Gastroesophageal sphincter (tissue), 4 donors: Measurements from ENCODE around the gene DOCK4. TPM values are rescaled to one million over a fixed set of nuclear protein-coding genes. Genes with fewer than 3 reads are reported as not detected.

Source experiments
- ATAC-seq: fragments of 150-250 bp; one replicate; pipeline ENCODE4 v1.9.1; 2016; ENCODE audit warnings: mild to moderate bottlenecking, moderate library complexity
- H3K27ac ChIP-seq, 4 donors: fragments of 200-600 bp; sonication (generic) in 3 of 4; 1 replicate in 3 of 4; 2 replicates in 1 of 4; pipeline ENCODE4 v1.5.1; 2016 to 2019
- H3K27me3 ChIP-seq: fragments of 200-600 bp; sonication (generic); one replicate; pipeline ENCODE4 v1.5.1; 2019
- H3K36me3 ChIP-seq, 2 donors: fragments of 200-600 bp; sonication (generic); one replicate each; pipeline ENCODE4 v1.5.1; 2019; ENCODE audit warnings: control low read depth in 1 of 2
- H3K4me1 ChIP-seq, 3 donors: fragments of 200-600 bp; sonication (generic); 1 replicate in 2 of 3; 2 replicates in 1 of 3; pipeline ENCODE4 v1.5.1; 2016 to 2019; ENCODE audit warnings: control low read depth in 2 of 3
- H3K4me3 ChIP-seq, 2 donors: fragments of 200-600 bp; sonication (generic); one replicate each; pipeline ENCODE4 v1.5.1; 2019; ENCODE audit warnings: mild to moderate bottlenecking in 1 of 2, moderate library complexity in 1 of 2
- H3K9me3 ChIP-seq, 3 donors: fragments of 200-600 bp; sonication (generic); one replicate each; pipeline ENCODE4 v1.5.1; 2017 to 2019; ENCODE audit warnings: control low read depth in 2 of 3
- CTCF ChIP-seq, 4 experiments: fragments of 200-600 bp in 2 of 4; fragments of 450-650 bp in 2 of 4; sonication (generic) in 1 of 4; IDR thresholded peaks; one replicate each; pipeline ENCODE4 v1.5.1; 2017 to 2019; ENCODE audit warnings: antibody characterized with exemption in 4 of 4, mild to moderate bottlenecking in 2 of 4, moderate library complexity in 2 of 4
- EP300 ChIP-seq: sonication (generic); formaldehyde crosslinking; IDR thresholded peaks from one replicate; pipeline ENCODE4 v1.6.1; 2017; ENCODE audit warnings: antibody characterized with exemption, mild to moderate bottlenecking
- POLR2A ChIP-seq, 2 donors: fragments of 450-650 bp; IDR thresholded peaks; one replicate each; pipeline ENCODE4 v1.6.1; 2017; ENCODE audit warnings: antibody characterized with exemption in 2 of 2, mild to moderate bottlenecking in 2 of 2, moderate library complexity in 1 of 2
- POLR2AphosphoS5 ChIP-seq: sonication (generic); formaldehyde crosslinking; IDR thresholded peaks from one replicate; pipeline ENCODE4 v1.6.1; 2017; ENCODE audit warnings: antibody characterized with exemption
- WGBS, 2 donors: methylation state at CpG; one replicate each; pipeline ENCODE4 v1.1.5; 2018; ENCODE audit warnings: low coverage in 1 of 2; 5-methylcytosine and 5-hydroxymethylcytosine counted together
- total RNA-seq, 4 donors: library from RNA; depleted of rRNA; stranded (reverse); fragments of >200 nt; gene quantifications; one replicate each; pipeline ENCODE4 v1.1.0, GENCODE V29; 2016

Gene DOCK4
- total RNA-seq, 4 donors from 2014 or later: 14.0 to 34.1 (median 24.2) TPM

GRCh38 chr7:112205343-112206237 is 609 bp downstream of the DOCK4 start:
- Histone ChIP-seq H3K4me3 (peak overlapping the region; percentile 83 to 88), H3K36me3 (no peaks in the 10 kb centered on the region), H3K27ac (peak overlapping the region; percentile 51 to 90 (median 88)), H3K27me3 (no peaks in the 10 kb centered on the region), H3K4me1 (peaks cover 0 to 41% (median 0%) of the 10 kb centered on the region in 3 donors), H3K9me3 (no peaks in the 10 kb centered on the region)
- 0% methylated on average over 11 of the region's 69 CpGs; no CpG with 5 or more reads in 1 of the 2 donors for WGBS, 2 donors
- TF ChIP-seq EP300: no peak
- peak in 1 of 4 experiments; percentile 9 for TF ChIP-seq CTCF (IDR thresholded peaks at IDR 0.05)
- peak; percentile 17 for ATAC-seq

GRCh38 chr7:112204499-112205342 is 1.5 kb downstream of the DOCK4 start:
- H3K4me1 ChIP-seq: peaks cover 0 to 41% (median 0%) of the 10 kb centered on the region in 3 donors
- peak overlapping the region; percentile 3 to 90 (median 88) for H3K27ac ChIP-seq
- H3K36me3 ChIP-seq: no peaks in the 10 kb centered on the region
- TF ChIP-seq POLR2A (IDR thresholded peaks at IDR 0.05) (no peak), EP300 (no peak), POLR2AphosphoS5 (no peak), CTCF (IDR thresholded peaks at IDR 0.05) (no peak)
- ATAC-seq: no peak
- no peaks in the 10 kb centered on the region for H3K27me3 ChIP-seq
- peak overlapping the region; percentile 83 to 88 for H3K4me3 ChIP-seq
- WGBS, 2 donors: 1 to 3% methylated on average over 9 to 11 of the region's 14 CpGs
- no peaks in the 10 kb centered on the region for H3K9me3 ChIP-seq

GRCh38 chr7:112203365-112203739 is 2.8 kb downstream of the DOCK4 start:
- Histone ChIP-seq H3K27me3 (no peaks in the 10 kb centered on the region), H3K36me3 (no peaks in the 10 kb centered on the region), H3K9me3 (no peaks in the 10 kb centered on the region), H3K27ac (no peak overlapping the region), H3K4me1 (peaks cover 0 to 44% (median 0%) of the 10 kb centered on the region in 3 donors), H3K4me3 (peak overlapping the region in 1 of 2 donors; percentile 88)
- TF ChIP-seq EP300 (no peak), POLR2AphosphoS5 (no peak), CTCF (IDR thresholded peaks at IDR 0.05) (no peak), POLR2A (IDR thresholded peaks at IDR 0.05) (no peak)
- 60 to 71% methylated on average over 4 of the region's 4 CpGs for WGBS, 2 donors
- ATAC-seq: no peak

GRCh38 chr7:112202816-112203215 is 3.4 kb downstream of the DOCK4 start:
- Histone ChIP-seq H3K36me3 (no peaks in the 10 kb centered on the region), H3K4me3 (no peak overlapping the region), H3K27ac (peak overlapping the region in 1 of 4 donors; percentile 25), H3K27me3 (no peaks in the 10 kb centered on the region), H3K4me1 (peaks cover 0 to 40% (median 0%) of the 10 kb centered on the region in 3 donors), H3K9me3 (no peaks in the 10 kb centered on the region)
- ATAC-seq: no peak
- 39 to 41% methylated on average over 2 of the region's 2 CpGs for WGBS, 2 donors
- TF ChIP-seq POLR2AphosphoS5 (no peak), POLR2A (IDR thresholded peaks at IDR 0.05) (no peak), EP300 (no peak), CTCF (IDR thresholded peaks at IDR 0.05) (no peak)
